ENCODE measurements around the gene PRDM15.

DNA sequence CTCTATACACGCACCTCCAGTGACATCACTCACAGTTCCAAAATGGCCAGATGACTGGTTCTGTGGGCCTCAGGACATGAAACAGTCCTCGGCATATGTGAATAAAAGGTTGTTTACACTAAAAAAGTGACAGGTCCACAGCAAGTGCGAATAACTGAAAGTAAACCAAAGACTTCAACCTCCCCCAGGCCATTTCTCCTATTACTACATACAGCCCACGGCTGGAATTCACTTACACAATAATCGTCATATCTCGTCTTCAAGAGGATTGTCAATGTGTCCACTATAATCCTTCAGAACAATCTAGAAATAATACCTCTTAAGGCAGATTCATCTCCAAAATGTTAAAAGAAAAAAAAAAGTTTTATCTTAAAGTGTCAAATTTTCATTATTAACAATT lies 1.9 kb upstream of the PRDM15 start:
- TF ChIP-seq, protein P1, sequence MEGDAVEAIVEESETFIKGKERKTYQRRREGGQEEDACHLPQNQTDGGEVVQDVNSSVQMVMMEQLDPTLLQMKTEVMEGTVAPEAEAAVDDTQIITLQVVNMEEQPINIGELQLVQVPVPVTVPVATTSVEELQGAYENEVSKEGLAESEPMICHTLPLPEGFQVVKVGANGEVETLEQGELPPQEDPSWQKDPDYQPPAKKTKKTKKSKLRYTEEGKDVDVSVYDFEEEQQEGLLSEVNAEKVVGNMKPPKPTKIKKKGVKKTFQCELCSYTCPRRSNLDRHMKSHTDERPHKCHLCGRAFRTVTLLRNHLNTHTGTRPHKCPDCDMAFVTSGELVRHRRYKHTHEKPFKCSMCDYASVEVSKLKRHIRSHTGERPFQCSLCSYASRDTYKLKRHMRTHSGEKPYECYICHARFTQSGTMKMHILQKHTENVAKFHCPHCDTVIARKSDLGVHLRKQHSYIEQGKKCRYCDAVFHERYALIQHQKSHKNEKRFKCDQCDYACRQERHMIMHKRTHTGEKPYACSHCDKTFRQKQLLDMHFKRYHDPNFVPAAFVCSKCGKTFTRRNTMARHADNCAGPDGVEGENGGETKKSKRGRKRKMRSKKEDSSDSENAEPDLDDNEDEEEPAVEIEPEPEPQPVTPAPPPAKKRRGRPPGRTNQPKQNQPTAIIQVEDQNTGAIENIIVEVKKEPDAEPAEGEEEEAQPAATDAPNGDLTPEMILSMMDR (IDR thresholded peaks at IDR 0.05), result no peak
- no peak for TF ChIP-seq POLR2A (IDR thresholded peaks at IDR 0.05)

Measured in esophagus squamous epithelium (tissue), 4 donors.